Right lobe of liver (tissue), 6 donors: ENCODE results near the gene BRPF3. TPM values are rescaled to one million over a fixed set of nuclear protein-coding genes. Genes with fewer than 3 reads are reported as not detected.
"Not testable (repeated sequence)": the region's sequence is repeated elsewhere in the genome, so short reads cannot be mapped to it uniquely, and the experiment has no call there.

Experiments used
- ATAC-seq, 4 donors: fragments of 200-7000 bp; cut with Tn5 transposase; one replicate each; pipeline ENCODE4 v1.9.1; 2020; ENCODE audit warnings: mild to moderate bottlenecking in 4 of 4, moderate library complexity in 4 of 4
- DNase-seq, 3 donors: peaks; one replicate each; pipeline ENCODE4 v3.0.0-alpha.2; 2020
- H3K27ac ChIP-seq, 3 donors: fragments of 200-600 bp; one replicate each; pipeline ENCODE4 v1.8.0; 2022
- H3K27me3 ChIP-seq, 2 donors: fragments of 200-600 bp; one replicate each; pipeline ENCODE4 v1.8.0; 2022
- H3K36me3 ChIP-seq, 4 donors: fragments of 200-600 bp; sonication (generic) in 1 of 4; one replicate each; pipeline versions ENCODE4 v1.5.1 to v1.8.0; 2017 to 2022; ENCODE audit warnings: control low read depth in 1 of 4
- H3K4me1 ChIP-seq, 4 donors: fragments of 200-600 bp; sonication (generic) in 1 of 4; one replicate each; pipeline versions ENCODE4 v1.5.1 to v1.8.0; 2017 to 2022; ENCODE audit warnings: control low read depth in 1 of 4
- H3K4me3 ChIP-seq, 3 donors: fragments of 200-600 bp; one replicate each; pipeline ENCODE4 v1.8.0; 2022
- H3K9me3 ChIP-seq, 4 donors: fragments of 200-600 bp; sonication (generic) in 1 of 4; one replicate each; pipeline versions ENCODE4 v1.5.1 to v1.8.0; 2017 to 2022; ENCODE audit warnings: control low read depth in 1 of 4
- POLR2A ChIP-seq: fragments of 450-650 bp; IDR thresholded peaks from one replicate; pipeline ENCODE4 v1.6.1; 2017; ENCODE audit warnings: antibody characterized with exemption, mild to moderate bottlenecking
- whole genome bisulfite sequencing: methylation state at CpG from one replicate; pipeline ENCODE4 v1.1.6; 2018; ENCODE audit warnings: low coverage, low lambda C conversion rate; ENCODE audit not compliant: insufficient coverage; ENCODE audit errors: missing lambda C conversion rate; 5-methylcytosine and 5-hydroxymethylcytosine counted together
- intact Hi-C, 2 donors: fragments of 100-400 bp; cut with DNase I; formaldehyde crosslinking; loops; one replicate each; pipeline versions ENCODE4 v1.11.2 to v1.14.1; 2022
- total RNA-seq, 6 experiments: library from RNA; depleted of rRNA in 2 of 6; stranded (reverse); fragments of >200 nt in 2 of 6; fragmentation: NEBNext Ultra II Directional in 3 of 6; extraction: Animal tissue kit (Norgen Biotek cat#: 25700) in 3 of 6; gene quantifications; one replicate each; pipeline versions ENCODE4 v1.1.0 to v1.2.4, GENCODE V29; 2016 to 2023
- TF ChIP-seq, protein P1 (sequence below), 4 donors: fragments of 200-600 bp in 3 of 4; fragments of 450-650 bp in 1 of 4; IDR thresholded peaks; one replicate each; pipeline versions ENCODE4 v1.5.1 to v1.8.0; 2016 to 2022; ENCODE audit warnings: antibody characterized with exemption in 4 of 4, mild to moderate bottlenecking in 2 of 4
- donor health status: DM: no; HTN: yes; CAD: no.
- donor health status: DM: no; HTN: no; CAD: no.
- donor health status: DM: no; HTN: no; CAD: no.
- donor health status: DM: no; HTN: yes; CAD: no.
- donor health status: DM: no; HTN: yes; CAD: no.

BRPF3 gene
- total RNA-seq, 6 experiments from 2014 or later = 14.2 to 20.8 (median 18.6) TPM

DNA sequence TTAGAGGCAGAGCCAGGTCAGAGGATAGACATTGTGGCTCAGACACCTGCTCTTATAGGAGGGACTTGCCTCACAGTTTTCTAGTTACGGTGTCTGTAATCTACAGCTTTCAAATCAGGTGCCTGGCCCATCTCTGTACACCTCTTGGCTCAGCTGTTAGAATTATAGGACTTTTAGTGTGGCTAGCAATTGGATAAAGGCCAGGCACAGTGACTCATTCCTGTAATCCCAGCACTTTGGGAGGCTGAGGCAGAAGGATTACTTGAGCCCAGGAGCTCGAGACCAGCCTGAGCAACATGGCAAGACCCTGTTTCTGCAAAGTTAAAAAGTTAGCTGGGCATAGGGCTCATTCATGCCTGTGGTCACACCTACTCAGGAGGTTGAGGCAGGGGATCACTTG is 20.0 kb downstream of the BRPF3 start:
- ATAC-seq (peak in 1 of 4 donors; percentile 53), DNase-seq (no peak)
- H3K4me3 ChIP-seq = no peak overlapping the region
- WGBS = 93% methylated on average over 2 of the region's 2 CpGs
- H3K9me3 ChIP-seq = no peaks in the 10 kb centered on the region
- peaks cover 0 to 86% (median 24%) of the 10 kb centered on the region in 4 donors for H3K36me3 ChIP-seq
- intact Hi-C loops = no loop called here
- no peaks in the 10 kb centered on the region for H3K27me3 ChIP-seq
- no peak overlapping the region for H3K27ac ChIP-seq
- TF ChIP-seq, protein P1, sequence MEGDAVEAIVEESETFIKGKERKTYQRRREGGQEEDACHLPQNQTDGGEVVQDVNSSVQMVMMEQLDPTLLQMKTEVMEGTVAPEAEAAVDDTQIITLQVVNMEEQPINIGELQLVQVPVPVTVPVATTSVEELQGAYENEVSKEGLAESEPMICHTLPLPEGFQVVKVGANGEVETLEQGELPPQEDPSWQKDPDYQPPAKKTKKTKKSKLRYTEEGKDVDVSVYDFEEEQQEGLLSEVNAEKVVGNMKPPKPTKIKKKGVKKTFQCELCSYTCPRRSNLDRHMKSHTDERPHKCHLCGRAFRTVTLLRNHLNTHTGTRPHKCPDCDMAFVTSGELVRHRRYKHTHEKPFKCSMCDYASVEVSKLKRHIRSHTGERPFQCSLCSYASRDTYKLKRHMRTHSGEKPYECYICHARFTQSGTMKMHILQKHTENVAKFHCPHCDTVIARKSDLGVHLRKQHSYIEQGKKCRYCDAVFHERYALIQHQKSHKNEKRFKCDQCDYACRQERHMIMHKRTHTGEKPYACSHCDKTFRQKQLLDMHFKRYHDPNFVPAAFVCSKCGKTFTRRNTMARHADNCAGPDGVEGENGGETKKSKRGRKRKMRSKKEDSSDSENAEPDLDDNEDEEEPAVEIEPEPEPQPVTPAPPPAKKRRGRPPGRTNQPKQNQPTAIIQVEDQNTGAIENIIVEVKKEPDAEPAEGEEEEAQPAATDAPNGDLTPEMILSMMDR (IDR thresholded peaks at IDR 0.05) = no peak
- no peak for TF ChIP-seq POLR2A
- no peaks in the 10 kb centered on the region for H3K4me1 ChIP-seq

DNA sequence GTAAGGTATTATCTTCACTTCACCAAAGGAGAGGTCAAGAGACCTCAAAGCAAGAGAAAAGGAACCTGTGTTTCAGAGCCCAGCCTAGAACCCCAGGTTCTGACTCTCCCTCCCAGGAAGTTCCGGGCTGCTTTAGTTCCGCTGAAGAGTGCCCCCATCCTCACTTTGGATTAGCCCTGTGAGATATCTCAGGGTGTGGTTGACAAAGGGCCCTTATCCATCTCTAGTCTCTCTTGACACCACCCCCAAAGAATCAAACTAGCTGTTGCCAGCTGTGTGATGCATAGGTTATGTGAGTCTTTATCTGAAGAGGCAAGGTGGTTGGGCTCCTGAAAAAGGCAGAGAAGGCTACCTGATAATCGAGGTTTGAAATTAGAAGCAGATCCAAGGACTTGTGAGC is 20.6 kb downstream of the BRPF3 start:
- no peak overlapping the region for H3K27ac ChIP-seq
- ATAC-seq = no peak

DNA sequence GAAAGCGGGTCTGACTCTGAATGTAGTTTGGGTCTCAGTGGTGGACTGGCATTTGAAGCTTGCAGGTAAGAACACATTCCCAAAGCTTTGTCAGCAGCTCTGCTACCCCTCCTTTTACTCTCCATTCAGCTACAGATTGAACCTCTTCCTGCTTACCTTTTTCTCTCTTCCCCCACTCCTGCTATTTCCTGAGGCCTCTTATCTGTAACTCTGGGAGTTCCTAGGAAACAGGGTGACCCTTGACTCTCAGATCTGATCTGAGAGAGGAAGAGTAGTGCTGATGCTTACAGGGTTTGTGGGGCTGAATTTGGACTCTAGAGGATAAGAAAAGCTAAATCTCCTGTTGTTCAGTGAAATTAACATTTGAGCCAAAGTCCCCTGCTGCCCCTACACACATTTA is 21.4 kb downstream of the BRPF3 start:
- peaks cover 0 to 90% (median 23%) of the 10 kb centered on the region in 4 donors for H3K36me3 ChIP-seq
- TF ChIP-seq POLR2A = no peak
- TF ChIP-seq, protein P1 (IDR thresholded peaks at IDR 0.05) = no peak
- no peaks in the 10 kb centered on the region for H3K9me3 ChIP-seq
- H3K27me3 ChIP-seq = no peaks in the 10 kb centered on the region
- no peak overlapping the region for H3K4me3 ChIP-seq
- WGBS = 80% methylated on average over 1 of the region's 1 CpG
- H3K4me1 ChIP-seq = no peaks in the 10 kb centered on the region
- DNase-seq (peak in 1 of 3 donors; percentile 7), ATAC-seq (no peak)
- no peak overlapping the region for H3K27ac ChIP-seq
- intact Hi-C loops = no loop called here

More for the DNA sequence above, 20.6 kb downstream of the BRPF3 start:
- intact Hi-C loops = no loop called here
- DNase-seq = peak in 1 of 3 donors; percentile 7
- Histone ChIP-seq H3K27me3 (no peaks in the 10 kb centered on the region), H3K9me3 (no peaks in the 10 kb centered on the region), H3K36me3 (peaks cover 0 to 86% (median 19%) of the 10 kb centered on the region in 4 donors), H3K4me1 (no peaks in the 10 kb centered on the region), H3K4me3 (no peak overlapping the region)
- 100% methylated on average over 2 of the region's 3 CpGs for WGBS
- TF ChIP-seq, protein P1 (IDR thresholded peaks at IDR 0.05) = no peak
- TF ChIP-seq POLR2A = no peak

DNA sequence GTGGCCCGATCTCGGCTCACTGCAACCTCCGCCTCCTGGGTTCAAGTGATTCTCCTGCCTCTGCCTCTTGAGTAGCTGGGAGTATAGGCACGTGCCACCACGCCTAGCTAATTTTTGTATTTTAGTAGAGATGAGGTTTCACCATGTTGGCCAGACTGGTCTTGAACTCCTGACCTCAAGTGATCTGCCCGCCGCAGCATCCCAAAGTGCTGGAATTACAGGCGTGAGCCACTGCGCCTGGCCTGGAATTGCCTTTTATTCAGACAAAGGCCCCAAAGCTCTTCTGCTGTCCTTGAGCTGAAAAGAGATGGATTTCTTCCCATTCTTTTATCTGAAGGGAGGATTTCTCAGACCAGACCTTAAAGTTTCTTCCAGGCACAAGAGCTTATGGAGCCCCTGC is 22.0 kb downstream of the BRPF3 start:
- ATAC-seq, H3K27ac ChIP-seq, H3K4me1 ChIP-seq, H3K9me3 ChIP-seq, H3K4me3 ChIP-seq, H3K27me3 ChIP-seq, intact Hi-C loops: not testable (repeated sequence)
- no CpG with 5 or more reads among the region's 9 CpGs for WGBS
- peak in 1 of 3 donors; percentile 28 for DNase-seq
- H3K36me3 ChIP-seq = peaks cover 0 to 90% (median 26%) of the 10 kb centered on the region in 4 donors

DNA sequence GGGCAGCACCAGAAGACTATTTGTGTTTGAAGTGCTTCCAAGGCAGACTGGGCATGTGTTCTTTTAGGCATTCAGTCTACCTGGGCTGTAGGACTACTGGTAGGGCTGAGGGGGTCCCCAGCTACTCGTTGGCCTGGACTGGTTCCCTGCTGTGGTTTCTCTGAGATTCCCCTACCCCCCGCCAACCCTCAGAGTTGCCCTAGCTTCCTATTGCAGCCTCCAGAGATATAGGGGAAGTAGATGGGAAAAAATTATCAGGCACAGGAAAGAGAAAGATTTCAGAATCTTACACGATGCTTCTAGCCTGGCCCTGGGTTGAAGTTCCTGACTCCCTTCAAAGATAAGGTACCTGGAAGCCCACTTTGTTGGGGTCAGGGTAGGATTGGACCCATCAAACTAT is 22.5 kb downstream of the BRPF3 start:
- 63% methylated on average over 3 of the region's 3 CpGs for WGBS
- ATAC-seq (peak in 1 of 4 donors; percentile 31), DNase-seq (peak in 1 of 3 donors; percentile 43)
- TF ChIP-seq, protein P1 (IDR thresholded peaks at IDR 0.05) = no peak
- no peak for TF ChIP-seq POLR2A
- no peak overlapping the region for H3K27ac ChIP-seq
- no peaks in the 10 kb centered on the region for H3K9me3 ChIP-seq
- H3K4me1 ChIP-seq = no peaks in the 10 kb centered on the region
- peaks cover 0 to 88% (median 29%) of the 10 kb centered on the region in 4 donors for H3K36me3 ChIP-seq
- H3K4me3 ChIP-seq = no peak overlapping the region
- no peaks in the 10 kb centered on the region for H3K27me3 ChIP-seq
- intact Hi-C loops = no loop called here
